Measurements from ENCODE around the gene NFATC3. TPM values are rescaled to one million over a fixed set of nuclear protein-coding genes. Genes with fewer than 3 reads are reported as not detected.

The NFATC3 gene
- total and polyA plus RNA-seq, 2 of the 8 experiments (the other 6 are each of a cell fraction or from before 2014, with no cell fraction given): 17.6 to 34.5 TPM

DNA sequence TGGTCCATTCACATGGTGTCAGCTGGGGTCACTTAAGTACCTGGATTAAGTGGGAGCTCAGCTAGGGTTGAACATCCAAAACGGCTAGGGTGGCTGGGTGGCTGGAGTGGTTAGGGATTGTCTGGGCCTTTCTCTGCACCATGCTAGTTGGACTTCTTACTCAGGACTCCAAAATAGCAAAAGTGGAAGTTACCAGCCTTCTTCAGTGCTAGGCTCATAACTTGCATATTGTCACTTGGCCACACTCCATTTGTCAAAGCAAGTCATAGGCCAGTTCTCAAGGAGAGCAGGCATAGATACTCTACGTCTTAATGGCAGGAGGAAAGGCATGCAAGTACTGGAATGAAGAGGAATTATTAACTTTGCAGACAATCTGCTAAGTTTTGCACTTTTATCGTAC, 81.1 kb downstream of the NFATC3 start:
- Histone ChIP-seq H3K36me3 (ENCODE audit: control insufficient read depth in 2 of 4, insufficient read depth in 4 of 4, low read length in 3 of 4) (peaks cover 0 to 8% (median 5%) of the 10 kb centered on the region in 4 experiments; a peak in 4 of 8 replicates), H4K5ac (ENCODE audit: insufficient read length, low read depth, low read length) (no peak overlapping the region), H3K23ac (ENCODE audit: insufficient read length) (no peak overlapping the region), H3K27me3 (replicated peaks in 1 of 4; ENCODE audit: control insufficient read depth in 3 of 4, extremely low read depth in 1 of 4, insufficient read depth in 3 of 4, low read length in 3 of 4) (peaks cover 0 to 2% (median 0%) of the 10 kb centered on the region in 4 experiments; a peak in 1 of 7 replicates), H3K56ac (replicated peaks; ENCODE audit: insufficient read length, low read depth, low read length) (no peak overlapping the region), H3K79me1 (ENCODE audit: low read depth, low read length) (no peaks in the 10 kb centered on the region), H3K4me3 (ENCODE audit: extremely low read depth in 1 of 4, insufficient read depth in 2 of 4, low read depth in 3 of 4, low read length in 4 of 4) (no peak overlapping the region), H3K4ac (replicated peaks; ENCODE audit: insufficient read length, low read depth, low read length) (no peak overlapping the region), H3K23me2 (ENCODE audit: low read depth, low read length) (no peaks in the 10 kb centered on the region), H3K79me2 (ENCODE audit: control insufficient read depth in 1 of 2, insufficient read depth in 2 of 2, low read length in 2 of 2) (no peaks in the 10 kb centered on the region), H2BK5ac (ENCODE audit: low read depth, low read length) (no peak overlapping the region), H2BK20ac (ENCODE audit: low read length) (no peak overlapping the region), H2BK120ac (replicated peaks; ENCODE audit: low read depth, low read length) (no peak overlapping the region), H3K18ac (ENCODE audit: extremely low read depth, low read length) (no peak overlapping the region), H2AK5ac (ENCODE audit: low read depth, low read length) (no peak overlapping the region), H2BK12ac (ENCODE audit: low read depth, low read length) (no peak overlapping the region), H4K20me1 (replicated peaks in 1 of 2; ENCODE audit: control insufficient read depth in 1 of 2, insufficient read depth in 2 of 2, low read length in 2 of 2) (no peaks in the 10 kb centered on the region), H3K27ac (ENCODE audit: low read depth, low read length) (no peak overlapping the region), H4K8ac (ENCODE audit: extremely low read depth, insufficient read depth, low read length) (no peak overlapping the region), H3K9me3 (ENCODE audit: insufficient read depth in 2 of 2, low read depth in 1 of 2, low read length in 1 of 2) (peaks cover 0 to 5% of the 10 kb centered on the region in 2 experiments; a peak in 2 of 4 replicates), H3K9ac (replicated peaks in 1 of 4; ENCODE audit: extremely low read depth in 1 of 4, low read depth in 3 of 4, low read length in 3 of 4) (no peak overlapping the region), H2AFZ (ENCODE audit: low read length) (no peak overlapping the region), H2BK15ac (ENCODE audit: low read length) (no peak overlapping the region), H3K4me2 (ENCODE audit: insufficient read depth in 1 of 2, low read depth in 2 of 2, low read length in 2 of 2) (no peak overlapping the region), H3K14ac (ENCODE audit: insufficient read length) (no peak overlapping the region), H3K4me1 (replicated peaks in 1 of 4; ENCODE audit: control insufficient read depth in 3 of 4, insufficient read depth in 4 of 4, low read length in 3 of 4) (no peaks in the 10 kb centered on the region), H4K91ac (replicated peaks; ENCODE audit: insufficient read length, low read length) (no peak overlapping the region)
- 89% methylated on average over 3 of the region's 3 CpGs; no CpG with 5 or more reads in 1 of the 2 experiments for WGBS, 2 experiments (ENCODE audit: extremely low coverage in 1 of 2, insufficient coverage in 1 of 2, insufficient read length in 1 of 2, insufficient replicate concordance in 2 of 2, low coverage in 1 of 2, low lambda C conversion rate in 2 of 2, missing lambda C conversion rate in 1 of 2)
- ChIA-PET POLR2A (ENCODE audit: partially characterized antibody) (no interaction called here), CTCF (ENCODE audit: partially characterized antibody) (no interaction called here)
- FAIRE-seq (no peak), DNase-seq (ENCODE audit: low read depth in 1 of 2, low spot score in 2 of 2) (no peak)
- no peak for TF ChIP-seq SIRT6 (IDR thresholded peaks at IDR 0.05; ENCODE audit: low read length)
- TF ChIP-seq, protein P1, sequence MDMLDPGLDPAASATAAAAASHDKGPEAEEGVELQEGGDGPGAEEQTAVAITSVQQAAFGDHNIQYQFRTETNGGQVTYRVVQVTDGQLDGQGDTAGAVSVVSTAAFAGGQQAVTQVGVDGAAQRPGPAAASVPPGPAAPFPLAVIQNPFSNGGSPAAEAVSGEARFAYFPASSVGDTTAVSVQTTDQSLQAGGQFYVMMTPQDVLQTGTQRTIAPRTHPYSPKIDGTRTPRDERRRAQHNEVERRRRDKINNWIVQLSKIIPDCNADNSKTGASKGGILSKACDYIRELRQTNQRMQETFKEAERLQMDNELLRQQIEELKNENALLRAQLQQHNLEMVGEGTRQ (IDR thresholded peaks at IDR 0.05; ENCODE audit: low read length): no peak
- TF ChIP-seq CTBP2 (IDR thresholded peaks at IDR 0.05; ENCODE audit: borderline replicate concordance, insufficient read depth, insufficient read length, low read length): no peak
- no peak for TF ChIP-seq POLR2A (IDR thresholded peaks at IDR 0.05; ENCODE audit: control extremely low read depth in 1 of 2, low read depth in 2 of 2, low read length in 2 of 2)
- no peak for TF ChIP-seq RAD21 (IDR thresholded peaks at IDR 0.05 in 1 of 2, conservative IDR thresholded peaks at IDR 0.05 in 1 of 2; ENCODE audit: low read depth in 2 of 2, low read length in 2 of 2)
- TF ChIP-seq CBX5 (IDR thresholded peaks at IDR 0.05; ENCODE audit: low read depth, low read length): no peak
- no peak for TF ChIP-seq POU5F1 (IDR thresholded peaks at IDR 0.05; ENCODE audit: low read depth, low read length)
- no peak for TF ChIP-seq YY1 (IDR thresholded peaks at IDR 0.05; ENCODE audit: low read depth, low read length)
- TF ChIP-seq KDM4A (IDR thresholded peaks at IDR 0.05; ENCODE audit: low read depth, low read length, severe bottlenecking): no peak
- no peak for TF ChIP-seq SUZ12 (IDR thresholded peaks at IDR 0.05; ENCODE audit: low read length)
- TF ChIP-seq KDM1A (IDR thresholded peaks at IDR 0.05; ENCODE audit: borderline replicate concordance, low read length): no peak
- no peak for TF ChIP-seq SP4 (IDR thresholded peaks at IDR 0.05; ENCODE audit: low read length)
- no peak for TF ChIP-seq SAP30 (IDR thresholded peaks at IDR 0.05; ENCODE audit: insufficient read depth, insufficient replicate concordance, low read length)
- TF ChIP-seq ASH2L (IDR thresholded peaks at IDR 0.05; ENCODE audit: low read length): no peak

Data from H1 (cell line).